DMS114 treated with DMSO at 0.1 percent for 48 hours (cell line): ENCODE results near the gene FOXO3B.
A peak's percentile ranks its signal among the peaks of the same experiment; 100 is the strongest.
"Not testable (repeated sequence)": the region's sequence is repeated elsewhere in the genome, so short reads cannot be mapped to it uniquely, and the experiment has no call there.

ENCODE experiments used
- DNase-seq: peaks from one replicate; lab custom pipeline; 2025; ENCODE audit not compliant: unreplicated experiment; lab: John Stamatoyannopoulos, UW

The FOXO3B gene

GRCh38 chr17:18681767-18682571 lies at the start of gene FOXO3B:
TSS of gene FOXO3B (minus strand) at chr17:18682314. CDS start at chr17:18681651, 663 bp downstream.
- peak; percentile 41 for DNase-seq

GRCh38 chr17:18723509-18723908 lies 41.4 kb upstream of the FOXO3B start:
- not testable (repeated sequence) for DNase-seq

GRCh38 chr17:18722612-18723011 lies 40.5 kb upstream of the FOXO3B start:
- DNase-seq, result not testable (repeated sequence)

GRCh38 chr17:18721775-18722547 lies 39.8 kb upstream of the FOXO3B start:
- DNase-seq, result not testable (repeated sequence)

- DNase-seq, result not testable (repeated sequence)
These were observed 37.5 kb upstream of the FOXO3B start for GRCh38 chr17:18719428-18720110.

GRCh38 chr17:18718643-18719427 lies 36.7 kb upstream of the FOXO3B start:
- DNase-seq, result not testable (repeated sequence)

GRCh38 chr17:18712354-18712999 lies 30.4 kb upstream of the FOXO3B start:
- peak; percentile 4 for DNase-seq

- DNase-seq, result not testable (repeated sequence)
These were observed 26.1 kb upstream of the FOXO3B start for GRCh38 chr17:18708215-18708614.

GRCh38 chr17:18705955-18706354 lies 23.8 kb upstream of the FOXO3B start:
- not testable (repeated sequence) for DNase-seq

- not testable (repeated sequence) for DNase-seq
These were observed 16.5 kb upstream of the FOXO3B start for GRCh38 chr17:18698473-18699103.

- DNase-seq, result not testable (repeated sequence)
These were observed 13.0 kb upstream of the FOXO3B start for GRCh38 chr17:18695143-18695542.

- DNase-seq, result not testable (repeated sequence)
These were observed 554 bp upstream of the FOXO3B start for GRCh38 chr17:18682668-18683067.

GRCh38 chr17:18677381-18677780 lies 4.7 kb downstream of the FOXO3B start:
- DNase-seq, result not testable (repeated sequence)

GRCh38 chr17:18676928-18677327 lies 5.2 kb downstream of the FOXO3B start:
- DNase-seq, result not testable (repeated sequence)

- DNase-seq, result not testable (repeated sequence)
These were observed 9.5 kb downstream of the FOXO3B start for GRCh38 chr17:18672395-18673227.

- DNase-seq, result not testable (repeated sequence)
These were observed 13.5 kb downstream of the FOXO3B start for GRCh38 chr17:18668625-18669024.

- DNase-seq, result not testable (repeated sequence)
These were observed 14.6 kb downstream of the FOXO3B start for GRCh38 chr17:18667535-18667934.

- not testable (repeated sequence) for DNase-seq
These were observed 15.8 kb downstream of the FOXO3B start for GRCh38 chr17:18666326-18666725.
